Measurements from ENCODE around the gene FXN. TPM values are rescaled to one million over a fixed set of nuclear protein-coding genes. Genes with fewer than 3 reads are reported as not detected.

Gene FXN
- total RNA-seq, 1 donor from 2014 or later = 23.2 TPM

GRCh38 chr9:69003051-69003450 is 32.5 kb upstream of the FXN start:
- no peak overlapping the region for H3K4me3 ChIP-seq
- DNase-seq (ENCODE audit: low spot score) = no peak
- no peaks in the 10 kb centered on the region for H3K36me3 ChIP-seq
- Mint-ChIP-seq H3K27ac (peak overlapping the region; percentile 2), H3K36me3 (peaks cover 13% of the 10 kb centered on the region), H3K4me3 (no peak overlapping the region), H3K27me3 (ENCODE audit: insufficient read depth, low read depth) (peaks cover 9% of the 10 kb centered on the region), H3K9me3 (no peaks in the 10 kb centered on the region), H3K4me1 (peaks cover 20% of the 10 kb centered on the region)
- no peaks in the 10 kb centered on the region for H4K20me1 ChIP-seq (ENCODE audit: low read depth)
- no peak overlapping the region for H3K27ac ChIP-seq
- H3K4me2 ChIP-seq = no peak overlapping the region
- H3K4me1 ChIP-seq = peaks cover 15% of the 10 kb centered on the region
- H2AFZ ChIP-seq (replicated peaks) = no peak overlapping the region
- H3K9ac ChIP-seq = no peak overlapping the region
- H3F3A ChIP-seq (ENCODE audit: low read depth) = peaks cover 7% of the 10 kb centered on the region
- no peaks in the 10 kb centered on the region for H3K27me3 ChIP-seq
- no peaks in the 10 kb centered on the region for H3K79me2 ChIP-seq (ENCODE audit: low read depth)
- TF ChIP-seq EZH2phosphoT487 (IDR thresholded peaks at IDR 0.05) (no peak), EZH2 (IDR thresholded peaks at IDR 0.05) (no peak), CTCF (IDR thresholded peaks at IDR 0.05) (no peak)
- H3K9me3 ChIP-seq (ENCODE audit: low read depth) = no peaks in the 10 kb centered on the region

GRCh38 chr9:69004836-69005235 is 30.7 kb upstream of the FXN start:
- Histone ChIP-seq H4K20me1 (ENCODE audit: low read depth) (no peaks in the 10 kb centered on the region), H3K9ac (no peak overlapping the region), H3K9me3 (ENCODE audit: low read depth) (no peaks in the 10 kb centered on the region), H3K36me3 (no peaks in the 10 kb centered on the region), H3K79me2 (ENCODE audit: low read depth) (no peaks in the 10 kb centered on the region), H2AFZ (replicated peaks) (no peak overlapping the region), H3K4me3 (no peak overlapping the region), H3F3A (ENCODE audit: low read depth) (no peaks in the 10 kb centered on the region), H3K27me3 (no peaks in the 10 kb centered on the region), H3K4me1 (no peaks in the 10 kb centered on the region), H3K27ac (no peak overlapping the region), H3K4me2 (no peak overlapping the region)
- H3K4me1 Mint-ChIP-seq = peaks cover 3% of the 10 kb centered on the region
- no peaks in the 10 kb centered on the region for H3K9me3 Mint-ChIP-seq
- DNase-seq (ENCODE audit: low spot score) = no peak
- H3K4me3 Mint-ChIP-seq = no peak overlapping the region
- peaks cover 15% of the 10 kb centered on the region for H3K36me3 Mint-ChIP-seq
- H3K27me3 Mint-ChIP-seq (ENCODE audit: insufficient read depth, low read depth) = peaks cover 6% of the 10 kb centered on the region
- H3K27ac Mint-ChIP-seq = no peak overlapping the region
- TF ChIP-seq CTCF (IDR thresholded peaks at IDR 0.05) = no peak
- no peak for TF ChIP-seq EZH2 (IDR thresholded peaks at IDR 0.05)

DNA sequence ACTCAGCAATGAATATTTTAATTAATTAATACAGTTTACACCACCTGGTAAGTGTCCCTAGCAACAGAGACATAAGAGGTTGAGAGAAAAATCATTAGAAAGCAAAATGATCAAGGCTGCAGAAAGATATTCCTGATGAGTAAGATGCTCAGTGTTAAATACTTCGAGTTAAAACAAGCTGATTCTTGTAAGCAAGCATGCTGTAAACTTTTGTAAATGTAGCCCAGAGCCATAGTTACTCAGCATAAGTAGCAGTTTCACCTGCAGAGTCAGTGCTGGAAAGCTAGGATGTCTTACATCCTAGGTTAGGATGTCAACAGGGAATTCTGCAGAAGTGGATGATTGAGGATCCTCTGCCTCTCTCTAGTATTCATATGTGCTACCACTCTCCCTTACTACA is 25.8 kb upstream of the FXN start:
- DNase-seq (ENCODE audit: low spot score) = no peak
- H3K27ac ChIP-seq = no peak overlapping the region
- Mint-ChIP-seq H3K27ac (no peak overlapping the region), H3K4me3 (no peak overlapping the region), H3K4me1 (peaks cover 3% of the 10 kb centered on the region), H3K27me3 (ENCODE audit: insufficient read depth, low read depth) (peaks cover 9% of the 10 kb centered on the region), H3K36me3 (peaks cover 9% of the 10 kb centered on the region), H3K9me3 (peaks cover 4% of the 10 kb centered on the region)
- H3K79me2 ChIP-seq (ENCODE audit: low read depth) = no peaks in the 10 kb centered on the region
- no peak overlapping the region for H3K4me2 ChIP-seq
- H3K27me3 ChIP-seq = no peaks in the 10 kb centered on the region
- no peak overlapping the region for H3K4me3 ChIP-seq
- TF ChIP-seq EZH2phosphoT487 (IDR thresholded peaks at IDR 0.05) (no peak), EZH2 (IDR thresholded peaks at IDR 0.05) (no peak), CTCF (IDR thresholded peaks at IDR 0.05) (no peak)
- H3K9me3 ChIP-seq (ENCODE audit: low read depth) = no peaks in the 10 kb centered on the region
- no peaks in the 10 kb centered on the region for H4K20me1 ChIP-seq (ENCODE audit: low read depth)
- no peaks in the 10 kb centered on the region for H3K4me1 ChIP-seq
- H3K9ac ChIP-seq = no peak overlapping the region
- no peak overlapping the region for H2AFZ ChIP-seq (replicated peaks)
- no peaks in the 10 kb centered on the region for H3K36me3 ChIP-seq
- no peaks in the 10 kb centered on the region for H3F3A ChIP-seq (ENCODE audit: low read depth)

Data from neural progenitor cell (in vitro differentiated cells).